ENCODE data around the gene ASIC4. TPM values are rescaled to one million over a fixed set of nuclear protein-coding genes. Genes with fewer than 3 reads are reported as not detected.
A peak's percentile ranks its signal among the peaks of the same experiment; 100 is the strongest.

ASIC4 gene
- total and polyA plus RNA-seq, 9 of the 15 experiments (the other 6 are each of a cell fraction or from before 2014, with no cell fraction given) = 0.07 to 19.2 (median 4.8) TPM

DNA sequence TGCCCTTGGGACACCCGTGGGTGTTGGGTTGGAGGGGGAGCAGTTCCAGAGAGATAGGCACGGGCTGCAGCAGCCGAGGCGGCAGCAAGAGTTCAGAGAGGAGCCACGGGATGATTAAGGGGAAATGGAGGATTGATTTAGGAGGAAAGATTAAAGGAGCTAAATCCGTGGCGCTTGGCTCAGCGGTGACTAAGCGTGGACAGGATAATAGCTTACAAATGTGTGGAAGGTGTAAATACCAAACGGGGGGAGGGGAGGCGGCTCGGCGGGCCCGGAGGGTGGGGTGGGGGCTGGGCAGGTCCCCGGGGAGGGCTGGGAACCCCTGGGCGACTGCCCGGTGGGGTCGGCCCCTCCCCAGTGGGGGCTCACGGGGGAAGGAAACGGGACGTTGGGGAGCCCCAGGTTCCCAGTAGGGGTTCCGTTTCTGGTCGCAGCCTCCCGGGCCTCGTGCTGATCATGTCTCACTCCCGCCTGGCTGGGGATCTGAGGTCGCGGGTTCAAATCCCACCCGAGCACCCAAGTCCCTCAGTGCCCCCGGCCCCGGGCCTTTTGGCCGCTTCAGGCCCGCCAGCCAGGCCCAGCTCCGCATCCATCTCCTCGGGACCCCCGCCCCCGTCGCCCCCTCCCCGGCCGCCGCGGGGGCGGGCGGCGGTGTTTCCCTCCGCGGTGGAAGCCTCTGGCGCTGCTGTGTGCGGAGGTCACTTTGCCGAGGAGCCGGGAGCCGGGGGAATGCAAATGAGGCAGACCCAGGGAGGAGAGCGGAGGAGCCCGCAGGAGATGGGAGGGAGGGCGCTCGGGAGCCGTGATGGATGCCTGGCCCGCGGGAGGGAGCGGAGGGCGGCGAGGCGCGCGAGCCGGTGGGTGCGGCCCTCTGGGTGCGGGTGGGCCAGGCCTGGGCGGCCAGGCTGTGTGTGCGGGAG is 8.1 kb downstream of the ASIC4 start (continued):
- TF ChIP-seq, protein P1, sequence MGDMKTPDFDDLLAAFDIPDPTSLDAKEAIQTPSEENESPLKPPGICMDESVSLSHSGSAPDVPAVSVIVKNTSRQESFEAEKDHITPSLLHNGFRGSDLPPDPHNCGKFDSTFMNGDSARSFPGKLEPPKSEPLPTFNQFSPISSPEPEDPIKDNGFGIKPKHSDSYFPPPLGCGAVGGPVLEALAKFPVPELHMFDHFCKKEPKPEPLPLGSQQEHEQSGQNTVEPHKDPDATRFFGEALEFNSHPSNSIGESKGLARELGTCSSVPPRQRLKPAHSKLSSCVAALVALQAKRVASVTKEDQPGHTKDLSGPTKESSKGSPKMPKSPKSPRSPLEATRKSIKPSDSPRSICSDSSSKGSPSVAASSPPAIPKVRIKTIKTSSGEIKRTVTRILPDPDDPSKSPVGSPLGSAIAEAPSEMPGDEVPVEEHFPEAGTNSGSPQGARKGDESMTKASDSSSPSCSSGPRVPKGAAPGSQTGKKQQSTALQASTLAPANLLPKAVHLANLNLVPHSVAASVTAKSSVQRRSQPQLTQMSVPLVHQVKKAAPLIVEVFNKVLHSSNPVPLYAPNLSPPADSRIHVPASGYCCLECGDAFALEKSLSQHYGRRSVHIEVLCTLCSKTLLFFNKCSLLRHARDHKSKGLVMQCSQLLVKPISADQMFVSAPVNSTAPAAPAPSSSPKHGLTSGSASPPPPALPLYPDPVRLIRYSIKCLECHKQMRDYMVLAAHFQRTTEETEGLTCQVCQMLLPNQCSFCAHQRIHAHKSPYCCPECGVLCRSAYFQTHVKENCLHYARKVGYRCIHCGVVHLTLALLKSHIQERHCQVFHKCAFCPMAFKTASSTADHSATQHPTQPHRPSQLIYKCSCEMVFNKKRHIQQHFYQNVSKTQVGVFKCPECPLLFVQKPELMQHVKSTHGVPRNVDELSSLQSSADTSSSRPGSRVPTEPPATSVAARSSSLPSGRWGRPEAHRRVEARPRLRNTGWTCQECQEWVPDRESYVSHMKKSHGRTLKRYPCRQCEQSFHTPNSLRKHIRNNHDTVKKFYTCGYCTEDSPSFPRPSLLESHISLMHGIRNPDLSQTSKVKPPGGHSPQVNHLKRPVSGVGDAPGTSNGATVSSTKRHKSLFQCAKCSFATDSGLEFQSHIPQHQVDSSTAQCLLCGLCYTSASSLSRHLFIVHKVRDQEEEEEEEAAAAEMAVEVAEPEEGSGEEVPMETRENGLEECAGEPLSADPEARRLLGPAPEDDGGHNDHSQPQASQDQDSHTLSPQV (IDR thresholded peaks at IDR 0.05) = peak; percentile 56
- TF ChIP-seq GATAD2A (IDR thresholded peaks at IDR 0.05) (peak; percentile 84), MEF2A (IDR thresholded peaks at IDR 0.05; ENCODE audit: control insufficient read depth, low read depth, low read length) (0 out of 2 replicates have a peak, but pooled peaks have one; percentile 3), ZNF589 (CRISPR knock-in tag; IDR thresholded peaks at IDR 0.05; ENCODE audit: low read depth) (peak; percentile 76; the same call in 1 of the 2 replicates), FOSL1 (tag; conservative IDR thresholded peaks at IDR 0.05) (peak; percentile 78)
- TF ChIP-seq, protein P2, sequence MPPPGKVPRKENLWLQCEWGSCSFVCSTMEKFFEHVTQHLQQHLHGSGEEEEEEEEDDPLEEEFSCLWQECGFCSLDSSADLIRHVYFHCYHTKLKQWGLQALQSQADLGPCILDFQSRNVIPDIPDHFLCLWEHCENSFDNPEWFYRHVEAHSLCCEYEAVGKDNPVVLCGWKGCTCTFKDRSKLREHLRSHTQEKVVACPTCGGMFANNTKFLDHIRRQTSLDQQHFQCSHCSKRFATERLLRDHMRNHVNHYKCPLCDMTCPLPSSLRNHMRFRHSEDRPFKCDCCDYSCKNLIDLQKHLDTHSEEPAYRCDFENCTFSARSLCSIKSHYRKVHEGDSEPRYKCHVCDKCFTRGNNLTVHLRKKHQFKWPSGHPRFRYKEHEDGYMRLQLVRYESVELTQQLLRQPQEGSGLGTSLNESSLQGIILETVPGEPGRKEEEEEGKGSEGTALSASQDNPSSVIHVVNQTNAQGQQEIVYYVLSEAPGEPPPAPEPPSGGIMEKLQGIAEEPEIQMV (tag; conservative IDR thresholded peaks at IDR 0.05; ENCODE audit: low read depth) = no peak
- TF ChIP-seq, protein P3, sequence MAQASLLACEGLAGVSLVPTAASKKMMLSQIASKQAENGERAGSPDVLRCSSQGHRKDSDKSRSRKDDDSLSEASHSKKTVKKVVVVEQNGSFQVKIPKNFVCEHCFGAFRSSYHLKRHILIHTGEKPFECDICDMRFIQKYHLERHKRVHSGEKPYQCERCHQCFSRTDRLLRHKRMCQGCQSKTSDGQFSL (CRISPR knock-in tag; IDR thresholded peaks at IDR 0.05) = no peak
- TF ChIP-seq, protein P3 (tag; IDR thresholded peaks at IDR 0.05) = 0 out of 4 replicates have a peak, but pooled peaks of 1 of the 2 experiments have one; percentile 22
- TF ChIP-seq, protein P4, sequence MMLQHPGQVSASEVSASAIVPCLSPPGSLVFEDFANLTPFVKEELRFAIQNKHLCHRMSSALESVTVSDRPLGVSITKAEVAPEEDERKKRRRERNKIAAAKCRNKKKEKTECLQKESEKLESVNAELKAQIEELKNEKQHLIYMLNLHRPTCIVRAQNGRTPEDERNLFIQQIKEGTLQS (IDR thresholded peaks at IDR 0.05) = peak; percentile 45; the same call in 1 of the 2 replicates
- TF ChIP-seq, protein P4 (CRISPR knock-in tag; conservative IDR thresholded peaks at IDR 0.05) = no peak
- TF ChIP-seq, protein P5, sequence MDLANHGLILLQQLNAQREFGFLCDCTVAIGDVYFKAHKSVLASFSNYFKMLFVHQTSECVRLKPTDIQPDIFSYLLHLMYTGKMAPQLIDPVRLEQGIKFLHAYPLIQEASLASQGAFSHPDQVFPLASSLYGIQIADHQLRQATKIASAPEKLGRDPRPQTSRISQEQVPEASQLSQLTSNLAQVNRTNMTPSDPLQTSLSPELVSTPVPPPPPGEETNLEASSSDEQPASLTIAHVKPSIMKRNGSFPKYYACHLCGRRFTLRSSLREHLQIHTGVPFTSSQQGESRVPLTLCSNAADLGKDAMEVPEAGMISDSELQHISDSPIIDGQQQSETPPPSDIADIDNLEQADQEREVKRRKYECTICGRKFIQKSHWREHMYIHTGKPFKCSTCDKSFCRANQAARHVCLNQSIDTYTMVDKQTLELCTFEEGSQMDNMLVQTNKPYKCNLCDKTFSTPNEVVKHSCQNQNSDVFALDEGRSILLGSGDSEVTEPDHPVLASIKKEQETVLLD (IDR thresholded peaks at IDR 0.05) = peak; percentile 59; the same call in 1 of the 2 replicates
- TF ChIP-seq, protein P6, sequence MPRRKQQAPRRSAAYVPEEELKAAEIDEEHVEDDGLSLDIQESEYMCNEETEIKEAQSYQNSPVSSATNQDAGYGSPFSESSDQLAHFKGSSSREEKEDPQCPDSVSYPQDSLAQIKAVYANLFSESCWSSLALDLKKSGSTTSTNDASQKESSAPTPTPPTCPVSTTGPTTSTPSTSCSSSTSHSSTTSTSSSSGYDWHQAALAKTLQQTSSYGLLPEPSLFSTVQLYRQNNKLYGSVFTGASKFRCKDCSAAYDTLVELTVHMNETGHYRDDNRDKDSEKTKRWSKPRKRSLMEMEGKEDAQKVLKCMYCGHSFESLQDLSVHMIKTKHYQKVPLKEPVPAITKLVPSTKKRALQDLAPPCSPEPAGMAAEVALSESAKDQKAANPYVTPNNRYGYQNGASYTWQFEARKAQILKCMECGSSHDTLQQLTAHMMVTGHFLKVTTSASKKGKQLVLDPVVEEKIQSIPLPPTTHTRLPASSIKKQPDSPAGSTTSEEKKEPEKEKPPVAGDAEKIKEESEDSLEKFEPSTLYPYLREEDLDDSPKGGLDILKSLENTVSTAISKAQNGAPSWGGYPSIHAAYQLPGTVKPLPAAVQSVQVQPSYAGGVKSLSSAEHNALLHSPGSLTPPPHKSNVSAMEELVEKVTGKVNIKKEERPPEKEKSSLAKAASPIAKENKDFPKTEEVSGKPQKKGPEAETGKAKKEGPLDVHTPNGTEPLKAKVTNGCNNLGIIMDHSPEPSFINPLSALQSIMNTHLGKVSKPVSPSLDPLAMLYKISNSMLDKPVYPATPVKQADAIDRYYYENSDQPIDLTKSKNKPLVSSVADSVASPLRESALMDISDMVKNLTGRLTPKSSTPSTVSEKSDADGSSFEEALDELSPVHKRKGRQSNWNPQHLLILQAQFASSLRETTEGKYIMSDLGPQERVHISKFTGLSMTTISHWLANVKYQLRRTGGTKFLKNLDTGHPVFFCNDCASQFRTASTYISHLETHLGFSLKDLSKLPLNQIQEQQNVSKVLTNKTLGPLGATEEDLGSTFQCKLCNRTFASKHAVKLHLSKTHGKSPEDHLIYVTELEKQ (CRISPR knock-in tag; IDR thresholded peaks at IDR 0.05) = no peak

All from K562 (cell line).